Memory B cell (primary cell): ENCODE measurements around the gene CIAO2B.
A peak's percentile ranks its signal among the peaks of the same experiment; 100 is the strongest.
"Not testable (repeated sequence)": the region's sequence is repeated elsewhere in the genome, so short reads cannot be mapped to it uniquely, and the experiment has no call there.

ENCODE experiments used
- ATAC-seq: fragments of 150-1000 bp; cut with Tn5 transposase; 2 replicates; pipeline ENCODE4 v1.10.0; 2021; ENCODE audit warnings: low read depth, mild to moderate bottlenecking, moderate library complexity
- DNase-seq, 2 donors: peaks; one replicate each; pipeline ENCODE4 v3.0.0; 2022; ENCODE audit warnings: low spot score in 2 of 2
- H3K27ac Mint-ChIP-seq: one replicate; pipeline ENCODE4 v1.8.0; 2022; ENCODE audit warnings: mild to moderate bottlenecking, moderate library complexity, mixed read lengths
- H3K27me3 Mint-ChIP-seq: one replicate; pipeline ENCODE4 v1.8.0; 2022; ENCODE audit warnings: mixed read lengths
- H3K36me3 Mint-ChIP-seq: one replicate; pipeline ENCODE4 v1.8.0; 2022; ENCODE audit warnings: mild to moderate bottlenecking, mixed read lengths
- H3K4me1 Mint-ChIP-seq: one replicate; pipeline ENCODE4 v1.8.0; 2022; ENCODE audit warnings: mixed read lengths
- H3K4me3 Mint-ChIP-seq: one replicate; pipeline ENCODE4 v1.8.0; 2022; ENCODE audit warnings: mild to moderate bottlenecking, moderate library complexity, mixed read lengths
- H3K9me3 Mint-ChIP-seq: one replicate; pipeline ENCODE4 v1.8.0; 2022; ENCODE audit warnings: mixed read lengths

The CIAO2B gene

DNA sequence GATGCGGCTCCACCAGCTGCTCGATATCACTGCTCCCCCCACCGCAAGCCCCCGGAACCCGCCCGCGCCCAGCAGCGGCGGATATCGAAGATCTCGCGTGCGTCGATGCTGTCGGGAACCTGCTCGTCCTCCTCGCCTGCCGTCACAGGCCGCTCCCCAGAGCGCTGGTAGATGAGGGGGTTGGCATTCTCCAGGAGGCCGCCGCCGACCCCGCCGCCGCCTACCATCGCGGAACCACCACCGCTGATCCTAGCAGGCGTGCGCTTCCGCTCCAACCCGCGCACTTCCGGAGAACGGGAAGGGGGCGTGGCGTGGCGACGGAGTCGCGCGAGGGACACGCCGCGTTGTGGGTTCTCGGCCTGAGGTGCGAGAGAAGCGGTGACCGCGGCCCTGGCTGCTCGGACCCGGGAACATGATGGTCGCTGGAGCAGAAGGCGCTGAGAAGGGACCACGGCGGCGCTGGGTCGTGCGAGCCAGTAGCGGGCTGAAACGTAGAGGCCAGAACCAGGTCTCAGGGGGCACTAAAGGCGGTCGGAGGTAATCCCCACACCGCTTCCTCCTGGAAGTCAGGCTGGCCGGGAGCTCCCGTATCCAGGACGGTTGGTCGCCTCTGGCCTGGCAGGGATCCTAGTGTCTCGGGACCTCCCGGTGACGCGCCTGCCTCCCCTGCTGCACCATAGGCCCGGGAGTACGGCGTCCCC is at the start of gene CIAO2B:
TSS of gene CIAO2B (minus strand) at position 265 of the 701 bp plus-strand sequence. CDS start at position 227, 38 bp downstream.
- H3K4me3 Mint-ChIP-seq, result peak within 1 kb of the TSS; percentile 98
- no peaks in the 10 kb centered on the region for H3K9me3 Mint-ChIP-seq
- H3K36me3 Mint-ChIP-seq, result peaks cover 9% of the 10 kb centered on the region
- DNase-seq, result peak; percentile 87 to 90
- peak within 1 kb of the TSS; percentile 98 for H3K27ac Mint-ChIP-seq
- peaks cover 43% of the 10 kb centered on the region for H3K4me1 Mint-ChIP-seq
- no peaks in the 10 kb centered on the region for H3K27me3 Mint-ChIP-seq
- ATAC-seq, result peak; percentile 89

DNA sequence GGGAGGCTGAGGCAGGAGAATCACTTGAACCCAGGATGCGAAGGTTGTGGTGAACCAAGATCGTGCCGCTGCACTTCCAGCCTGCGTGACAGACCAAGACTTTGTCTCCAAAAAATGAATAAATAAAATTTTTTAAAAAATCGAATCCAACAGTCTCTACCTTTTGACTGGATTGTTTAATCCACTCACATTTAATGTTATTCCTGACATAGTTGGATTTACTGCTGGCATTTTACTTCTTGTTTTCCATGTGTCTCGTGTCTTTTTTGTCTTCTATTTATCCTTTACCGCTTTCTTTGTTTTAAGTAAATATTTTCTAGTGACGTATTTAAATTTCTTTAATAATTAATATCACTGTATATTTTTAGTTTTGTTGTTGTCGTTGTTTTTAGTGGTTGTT is 48.8 kb upstream of the CIAO2B start:
- Mint-ChIP-seq H3K4me3 (no peak overlapping the region), H3K27ac (no peak overlapping the region), H3K27me3 (no peaks in the 10 kb centered on the region), H3K4me1 (no peaks in the 10 kb centered on the region), H3K36me3 (no peaks in the 10 kb centered on the region), H3K9me3 (no peaks in the 10 kb centered on the region)
- no peak for DNase-seq
- ATAC-seq, result no peak

DNA sequence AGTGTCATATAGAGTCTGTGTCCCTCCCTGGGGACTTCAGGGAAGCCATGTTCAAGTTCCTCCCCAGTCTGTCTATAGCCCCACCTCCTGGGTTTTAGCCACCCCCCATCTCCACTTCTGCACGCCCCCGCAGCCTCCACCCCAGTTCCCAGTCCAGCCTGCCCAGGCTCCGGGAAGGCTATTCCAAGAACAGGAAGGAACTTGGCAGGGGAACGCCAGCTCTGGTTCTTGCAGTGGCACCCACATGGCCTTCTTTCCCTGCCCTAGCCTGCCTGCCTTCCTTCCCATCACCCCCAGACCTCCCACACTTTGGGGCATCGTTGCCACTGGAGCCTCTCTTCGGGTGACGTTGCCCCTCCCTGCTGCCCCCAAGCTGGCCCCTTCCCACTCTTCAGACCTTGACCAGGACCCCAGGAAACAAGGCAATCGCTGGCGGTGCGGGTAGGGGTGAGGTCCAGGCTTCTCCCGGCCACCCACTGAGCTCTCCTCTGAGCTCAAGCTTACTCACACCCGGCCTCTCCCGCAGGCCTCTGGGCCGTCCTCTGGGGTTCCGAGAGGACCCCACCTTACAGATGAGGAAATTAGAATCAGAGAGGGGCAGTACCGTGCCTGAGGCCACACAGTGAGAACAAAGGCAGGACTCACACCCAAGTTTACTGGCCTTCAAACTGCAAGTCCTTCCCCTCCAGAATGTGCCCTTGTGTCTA is 45.0 kb upstream of the CIAO2B start:
- Mint-ChIP-seq H3K9me3 (no peaks in the 10 kb centered on the region), H3K36me3 (no peaks in the 10 kb centered on the region), H3K27ac (no peak overlapping the region), H3K27me3 (peaks cover 9% of the 10 kb centered on the region), H3K4me3 (no peak overlapping the region), H3K4me1 (peaks cover 6% of the 10 kb centered on the region)
- DNase-seq, result no peak
- no peak for ATAC-seq

DNA sequence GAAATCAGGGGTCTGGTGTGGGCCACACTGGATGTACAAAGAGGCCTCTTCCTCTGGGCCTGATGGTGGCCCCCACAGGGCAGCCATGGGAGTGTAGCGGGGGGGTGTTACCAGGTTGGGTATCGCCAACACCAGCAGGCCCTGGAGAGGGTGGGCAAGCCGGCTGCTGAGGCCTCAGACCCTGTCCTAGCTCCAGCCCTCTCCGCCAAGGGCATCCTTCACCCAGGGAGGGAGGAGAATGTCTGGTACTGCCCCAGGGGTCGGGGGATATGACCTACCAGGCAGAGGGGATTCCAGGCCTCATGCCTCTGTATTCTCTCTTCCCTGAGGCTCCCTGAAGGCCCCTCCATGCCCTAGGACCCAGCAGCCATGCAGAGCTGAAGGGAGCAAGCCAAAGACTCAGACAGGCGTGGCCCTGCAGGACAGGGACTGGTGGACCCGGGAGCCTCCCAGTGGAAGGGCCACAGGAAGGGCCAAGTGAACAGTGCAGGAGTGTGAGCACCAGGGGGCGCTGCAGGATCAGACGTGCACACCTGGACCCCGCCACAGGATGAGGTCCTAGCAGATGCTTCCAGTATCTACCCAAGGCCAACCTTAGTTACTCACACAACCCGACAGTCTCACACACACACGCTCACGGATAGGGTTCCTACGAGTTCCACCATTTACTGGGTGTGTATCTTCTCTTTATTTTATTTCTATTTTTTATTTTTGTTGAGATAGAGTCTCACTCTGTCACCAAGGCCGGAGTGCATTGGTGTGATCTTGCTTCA is 43.3 kb upstream of the CIAO2B start:
- H3K36me3 Mint-ChIP-seq, result no peaks in the 10 kb centered on the region
- peaks cover 6% of the 10 kb centered on the region for H3K4me1 Mint-ChIP-seq
- H3K9me3 Mint-ChIP-seq, result no peaks in the 10 kb centered on the region
- DNase-seq (peak; percentile 86 to 87), ATAC-seq (peak; percentile 100)
- no peak overlapping the region for H3K4me3 Mint-ChIP-seq
- no peak overlapping the region for H3K27ac Mint-ChIP-seq
- H3K27me3 Mint-ChIP-seq, result peaks cover 9% of the 10 kb centered on the region

DNA sequence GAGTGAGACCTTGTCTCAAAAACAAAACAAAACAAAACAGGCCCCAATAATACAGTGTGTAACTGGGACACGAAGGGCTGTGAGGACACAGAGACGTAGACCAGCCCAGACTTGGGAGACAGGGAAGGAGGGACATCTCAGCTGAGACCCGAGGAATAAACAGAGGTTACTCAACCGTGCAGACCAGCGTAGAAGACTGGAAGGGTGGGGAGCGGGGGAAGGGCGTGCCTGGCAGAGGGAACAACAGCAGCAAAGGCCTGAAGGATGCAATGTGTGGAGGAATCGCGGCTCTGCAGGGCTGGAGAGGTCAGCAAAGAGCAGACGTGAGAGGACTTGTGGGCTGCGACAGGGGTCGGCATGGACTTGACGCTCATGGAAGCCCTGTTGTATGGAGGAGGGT is 42.5 kb upstream of the CIAO2B start:
- Mint-ChIP-seq H3K4me1 (peaks cover 6% of the 10 kb centered on the region), H3K36me3 (no peaks in the 10 kb centered on the region), H3K27ac (no peak overlapping the region), H3K4me3 (no peak overlapping the region), H3K9me3 (no peaks in the 10 kb centered on the region), H3K27me3 (peaks cover 9% of the 10 kb centered on the region)
- DNase-seq, result no peak
- no peak for ATAC-seq

DNA sequence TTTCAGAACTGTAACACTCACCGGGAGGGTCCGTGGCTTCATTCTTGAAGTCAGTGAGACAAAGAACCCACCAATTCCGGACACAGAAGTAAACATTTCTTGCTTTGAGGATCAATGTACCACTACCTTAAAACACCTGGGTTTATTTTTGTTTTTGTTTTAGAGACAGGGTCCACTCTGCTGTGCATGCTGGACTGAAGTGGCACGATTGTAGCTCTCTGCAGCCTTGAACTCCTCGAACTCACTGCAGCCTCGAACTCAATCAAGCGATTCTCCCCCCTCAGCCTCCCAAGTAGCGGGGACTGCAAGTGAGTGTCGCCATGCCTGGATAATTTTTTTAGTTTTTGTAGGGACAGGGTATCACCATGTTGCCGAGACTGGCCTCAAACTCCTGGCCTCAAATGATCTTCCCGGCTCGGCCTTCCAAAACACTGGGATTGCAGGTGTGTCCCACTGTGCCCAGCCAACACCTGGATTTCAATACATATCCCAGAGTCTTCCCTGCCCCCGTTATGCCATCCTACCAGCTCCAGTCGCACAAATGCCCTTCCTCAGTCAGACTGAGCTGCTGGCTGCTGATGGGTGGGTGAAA is 41.2 kb upstream of the CIAO2B start:
- Mint-ChIP-seq H3K4me1 (peaks cover 6% of the 10 kb centered on the region), H3K9me3 (no peaks in the 10 kb centered on the region), H3K4me3 (no peak overlapping the region), H3K36me3 (no peaks in the 10 kb centered on the region), H3K27ac (no peak overlapping the region), H3K27me3 (peaks cover 9% of the 10 kb centered on the region)
- ATAC-seq (no peak), DNase-seq (no peak)

DNA sequence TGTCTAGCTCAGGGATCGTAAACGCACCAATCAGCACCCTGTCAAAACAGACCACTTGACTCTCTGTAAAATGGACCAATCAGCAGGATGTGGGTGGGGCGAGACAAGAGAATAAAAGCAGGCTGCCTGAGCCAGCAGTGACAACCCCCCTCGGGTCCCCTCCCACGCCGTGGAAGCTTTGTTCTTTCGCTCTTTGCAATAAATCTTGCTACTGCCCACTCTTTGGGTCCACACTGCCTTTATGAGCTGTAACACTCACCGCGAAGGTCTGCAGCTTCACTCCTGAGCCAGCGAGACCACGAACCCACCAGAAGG is 40.7 kb upstream of the CIAO2B start:
- H3K4me1 Mint-ChIP-seq, H3K27me3 Mint-ChIP-seq, DNase-seq, H3K9me3 Mint-ChIP-seq, H3K4me3 Mint-ChIP-seq, ATAC-seq, H3K27ac Mint-ChIP-seq, H3K36me3 Mint-ChIP-seq: not testable (repeated sequence)

DNA sequence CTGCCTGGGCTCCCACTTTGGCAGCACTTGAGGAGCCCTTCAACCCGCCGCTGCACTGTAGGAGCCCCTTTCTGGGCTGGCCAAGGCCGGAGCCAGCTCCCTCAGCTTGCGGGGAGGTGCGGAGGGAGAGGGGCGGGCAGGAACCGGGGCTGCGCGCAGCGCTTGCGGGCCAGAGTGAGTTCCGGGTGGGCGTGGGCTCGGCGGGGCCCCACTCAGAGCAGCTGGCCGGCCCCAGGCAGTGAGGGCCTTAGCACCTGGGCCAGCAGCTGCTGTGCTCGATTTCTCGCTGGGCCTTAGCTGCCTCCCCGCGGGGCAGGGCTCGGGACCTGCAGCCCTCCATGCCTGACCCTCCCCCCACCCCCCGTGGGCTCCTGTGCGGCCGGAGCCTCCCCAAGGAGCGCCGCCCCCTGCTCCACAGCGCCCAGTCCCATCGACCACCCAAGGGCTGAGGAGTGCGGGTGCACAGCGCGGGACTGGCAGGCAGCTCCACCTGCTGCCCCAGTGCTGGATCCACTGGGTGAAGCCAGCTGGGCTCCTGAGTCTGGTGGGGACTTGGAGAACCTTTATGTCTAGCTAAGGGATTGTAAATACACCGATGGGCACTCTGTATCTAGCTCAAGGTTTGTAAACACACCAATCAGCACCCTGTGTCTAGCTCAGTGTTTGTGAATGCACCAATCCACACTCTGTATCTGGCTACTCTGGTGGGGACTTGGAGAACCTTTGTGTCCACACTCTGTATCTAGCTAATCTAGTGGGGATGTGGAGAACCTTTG is 40.1 kb upstream of the CIAO2B start:
- H3K9me3 Mint-ChIP-seq, DNase-seq, H3K4me1 Mint-ChIP-seq, H3K4me3 Mint-ChIP-seq, ATAC-seq, H3K36me3 Mint-ChIP-seq, H3K27ac Mint-ChIP-seq: not testable (repeated sequence)
- H3K27me3 Mint-ChIP-seq, result peaks cover 11% of the 10 kb centered on the region

DNA sequence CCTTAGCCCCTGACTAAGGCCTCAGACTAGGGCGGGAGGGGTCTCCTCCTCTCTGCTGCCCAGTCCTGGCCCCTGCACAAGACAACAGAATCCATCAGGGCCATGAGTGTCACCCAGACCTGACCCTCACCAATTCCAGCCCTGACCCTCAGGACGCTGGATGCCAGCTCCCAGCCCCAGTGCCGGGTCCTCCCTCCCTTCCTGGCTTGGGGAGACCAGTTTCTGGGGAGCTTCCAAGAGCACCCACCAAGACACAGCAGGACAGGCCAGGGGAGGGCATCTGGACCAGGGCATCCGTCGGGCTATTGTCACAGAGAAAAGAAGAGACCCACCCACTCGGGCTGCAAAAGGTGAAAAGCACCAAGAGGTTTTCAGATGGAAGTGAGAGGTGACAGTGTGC is 39.5 kb upstream of the CIAO2B start:
- Mint-ChIP-seq H3K9me3 (no peaks in the 10 kb centered on the region), H3K4me3 (no peak overlapping the region), H3K27ac (no peak overlapping the region), H3K27me3 (peaks cover 11% of the 10 kb centered on the region), H3K4me1 (peaks cover 6% of the 10 kb centered on the region), H3K36me3 (no peaks in the 10 kb centered on the region)
- no peak for ATAC-seq
- DNase-seq, result no peak

DNA sequence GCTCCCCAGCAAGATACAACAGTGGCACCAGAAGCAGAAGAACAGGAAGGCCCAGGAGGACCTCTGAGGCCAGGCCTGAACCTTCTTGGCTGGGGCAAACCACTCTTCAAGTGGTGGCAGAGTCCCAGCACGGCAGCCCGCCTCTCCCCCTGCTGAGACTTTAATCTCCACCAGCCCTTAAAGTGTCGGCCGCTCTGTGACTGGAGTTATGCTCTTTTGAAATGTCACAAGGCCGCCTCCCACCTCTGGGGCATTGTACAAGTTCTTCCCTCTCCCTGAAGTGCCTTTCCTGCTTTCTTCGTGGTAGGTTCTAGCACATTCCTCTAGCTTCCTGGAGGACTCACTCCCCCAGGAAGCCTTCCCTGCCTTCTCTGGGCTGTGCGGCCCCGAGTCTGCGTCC is 38.8 kb upstream of the CIAO2B start:
- Mint-ChIP-seq H3K4me3 (no peak overlapping the region), H3K36me3 (no peaks in the 10 kb centered on the region), H3K9me3 (no peaks in the 10 kb centered on the region), H3K4me1 (peaks cover 6% of the 10 kb centered on the region), H3K27me3 (peaks cover 11% of the 10 kb centered on the region), H3K27ac (no peak overlapping the region)
- ATAC-seq, result no peak
- no peak for DNase-seq

DNA sequence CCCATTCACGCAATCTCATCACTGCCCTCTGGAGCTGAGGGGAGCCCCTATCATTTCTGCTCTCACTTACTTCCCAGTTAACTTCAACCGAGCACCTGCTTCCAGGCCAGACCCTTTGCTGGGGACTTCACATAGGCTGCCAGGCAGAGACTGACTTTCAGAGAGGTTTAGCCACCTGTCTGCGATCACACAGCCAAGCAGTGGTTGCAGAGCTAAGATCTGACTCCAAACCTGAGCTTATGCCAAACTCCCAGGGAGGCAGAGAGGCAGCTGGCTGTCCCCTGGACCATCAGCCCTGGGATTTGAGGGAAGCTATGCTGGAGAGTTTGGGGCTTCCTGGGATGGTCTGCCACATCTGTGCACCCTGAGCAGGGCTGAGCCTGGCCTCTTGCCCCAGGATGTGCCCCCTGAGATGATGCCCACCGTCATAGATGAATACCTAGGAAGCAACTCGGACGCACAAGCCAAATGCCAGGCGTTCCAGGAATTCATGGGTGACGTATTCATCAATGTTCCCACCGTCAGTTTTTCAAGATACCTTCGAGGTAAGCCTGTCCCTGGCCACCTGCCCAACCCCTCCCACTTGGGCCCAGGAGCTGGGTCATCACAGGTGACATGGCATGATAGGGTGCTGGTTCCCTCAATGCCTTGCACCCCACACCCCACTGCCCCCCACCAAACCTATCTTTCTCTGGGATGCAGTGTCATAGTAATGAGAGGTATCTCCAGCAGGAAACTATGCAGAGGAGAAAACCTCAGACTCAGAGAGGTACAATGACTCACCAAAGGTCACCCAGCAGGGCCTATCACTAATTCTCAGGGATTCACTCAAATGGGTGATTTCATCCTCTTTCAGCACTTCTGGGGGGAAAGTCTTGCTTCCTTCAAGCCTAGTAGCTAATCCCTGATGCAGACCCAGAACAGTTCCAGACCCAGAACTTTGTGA is 36.8 kb upstream of the CIAO2B start:
- Mint-ChIP-seq H3K9me3 (no peaks in the 10 kb centered on the region), H3K27ac (no peak overlapping the region), H3K4me1 (peaks cover 2% of the 10 kb centered on the region), H3K36me3 (no peaks in the 10 kb centered on the region), H3K4me3 (no peak overlapping the region), H3K27me3 (peaks cover 6% of the 10 kb centered on the region)
- no peak for ATAC-seq
- no peak for DNase-seq

DNA sequence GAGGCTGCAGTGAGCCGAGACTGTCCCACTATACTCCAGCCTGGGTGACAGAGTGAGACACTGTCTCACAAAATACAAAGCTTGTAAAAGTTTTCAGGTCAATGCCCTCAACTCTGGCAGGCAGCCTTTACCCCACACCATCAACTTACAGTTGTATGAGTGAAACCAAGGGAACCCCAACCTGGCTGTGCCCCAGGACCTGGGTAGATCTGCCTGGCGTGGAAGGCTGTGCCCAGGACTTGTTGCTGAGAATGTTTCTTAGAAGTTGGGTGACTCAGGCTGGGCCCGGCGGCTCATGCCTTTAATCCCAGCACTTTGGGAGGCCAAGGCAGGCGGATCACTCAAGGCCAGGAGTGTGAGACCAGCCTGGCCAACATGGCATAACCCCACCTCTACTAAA is 34.6 kb upstream of the CIAO2B start:
- no peak for DNase-seq
- Mint-ChIP-seq H3K27ac (no peak overlapping the region), H3K4me1 (no peaks in the 10 kb centered on the region), H3K36me3 (no peaks in the 10 kb centered on the region), H3K9me3 (no peaks in the 10 kb centered on the region), H3K4me3 (no peak overlapping the region), H3K27me3 (peaks cover 2% of the 10 kb centered on the region)
- no peak for ATAC-seq

DNA sequence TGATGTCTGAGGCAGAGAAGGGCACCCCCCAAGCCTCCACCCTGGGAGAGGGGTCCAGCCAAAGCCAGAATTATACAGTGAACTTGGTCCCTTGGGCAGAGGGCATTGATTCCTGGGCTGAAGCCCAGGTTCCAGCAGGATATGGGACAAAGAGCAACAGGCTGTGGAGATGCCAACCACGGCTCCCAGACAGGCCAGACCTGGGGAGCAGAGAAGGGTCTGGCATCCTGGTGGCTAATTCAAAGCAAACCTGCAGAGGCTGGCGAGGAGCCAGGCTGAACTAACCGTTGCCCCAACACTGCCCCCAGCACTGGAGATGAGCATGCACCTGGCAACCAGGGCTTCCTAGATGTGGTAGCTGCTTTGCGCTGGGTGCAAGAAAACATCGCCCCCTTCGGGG is 29.8 kb upstream of the CIAO2B start:
- Mint-ChIP-seq H3K4me1 (peaks cover 17% of the 10 kb centered on the region), H3K36me3 (no peaks in the 10 kb centered on the region), H3K4me3 (no peak overlapping the region), H3K27ac (no peak overlapping the region), H3K9me3 (no peaks in the 10 kb centered on the region), H3K27me3 (peaks cover 1% of the 10 kb centered on the region)
- DNase-seq (no peak), ATAC-seq (no peak)
